K562 (cell line): ENCODE measurements around the gene FEV. TPM values are rescaled to one million over a fixed set of nuclear protein-coding genes. Genes with fewer than 3 reads are reported as not detected.
A peak's percentile ranks its signal among the peaks of the same experiment; 100 is the strongest.

Experiments used
- ATAC-seq: fragments of 200-7000 bp; cut with Tn5 transposase; 3 replicates; pipeline ENCODE4 v1.9.1; 2020; ENCODE audit warnings: moderate library complexity
- BruUV-seq: library from RNA; stranded (reverse); fragments of 400-500 nt; replicated peaks from 2 replicates; lab custom pipeline; 2021; lab: Mats Ljungman, UMichigan
- CTCF ChIA-PET: fragments of 300-600 bp; formaldehyde crosslinking; extraction: SDS; loops from one replicate; lab custom pipeline; 2021; ENCODE audit warnings: low intra/inter-chr PET ratio; lab: Yijun Ruan, JAX
- POLR2A ChIA-PET: fragments of 300-600, 350-650 bp; sonication (Branson Sonifier 250); formaldehyde crosslinking; extraction: SDS; loops from one replicate; lab custom pipeline; 2021; ENCODE audit warnings: antibody characterized with exemption, inconsistent platforms; lab: Yijun Ruan, JAX
- DNase-seq, 4 experiments: peaks; one replicate each; pipeline versions ENCODE4 v3.0.0 to v3.0.0-alpha.2; 2011 to 2018; ENCODE audit warnings: low spot score in 3 of 4, mixed read lengths in 3 of 4; ENCODE audit errors: extremely low read depth in 1 of 4
- FAIRE-seq: peaks from 2 replicates; lab custom pipeline; 2011; peaks lifted over from hg19 to GRCh38; lab: Jason Lieb, UNC
- H2AFZ ChIP-seq: 2 replicates; pipeline ENCODE4 v1.6.0; 2011; ENCODE audit warnings: low read depth, low read length, control low read depth, inconsistent platforms
- H3K27ac ChIP-seq: fragments of 200-600 bp; 3 replicates; pipeline ENCODE4 v1.8.0; 2011; ENCODE audit warnings: low read depth, mild to moderate bottlenecking, control low read depth, inconsistent platforms, low read length, moderate library complexity, mixed read lengths; ENCODE audit errors: extremely low read depth
- H3K27me3 ChIP-seq, 2 experiments: fragments of 300-600 bp in 1 of 2; 2 replicates in 1 of 2; 3 replicates in 1 of 2; pipeline versions ENCODE4 v1.6.0 to v1.8.0; 2011; ENCODE audit warnings: inconsistent platforms in 2 of 2, low read length in 2 of 2, mild to moderate bottlenecking in 1 of 2, mixed read lengths in 1 of 2, moderate library complexity in 1 of 2; ENCODE audit not compliant: control insufficient read depth in 2 of 2, insufficient read depth in 2 of 2
- H3K36me3 ChIP-seq: fragments of 300-600 bp; 3 replicates; pipeline ENCODE4 v1.8.0; 2011; ENCODE audit warnings: mild to moderate bottlenecking, low read length, inconsistent platforms; ENCODE audit not compliant: control insufficient read depth, insufficient read depth
- H3K4me1 ChIP-seq, 2 experiments: fragments of 200-600 bp in 1 of 2; replicated peaks in 1 of 2; 2 replicates in 1 of 2; 3 replicates in 1 of 2; pipeline versions ENCODE4 v1.5.1 to v1.8.0; 2011; ENCODE audit warnings: inconsistent platforms in 2 of 2, low read length in 2 of 2, mild to moderate bottlenecking in 1 of 2, mixed read lengths in 1 of 2, moderate library complexity in 1 of 2; ENCODE audit not compliant: control insufficient read depth in 2 of 2, insufficient read depth in 2 of 2
- H3K4me2 ChIP-seq: 2 replicates; pipeline ENCODE4 v1.6.1; 2011; ENCODE audit warnings: low read length, control low read depth, inconsistent platforms, mixed read lengths; ENCODE audit not compliant: insufficient read depth
- H3K4me3 ChIP-seq: fragments of 200-600 bp; sonication (generic), shearing (Covaris generic); 2 replicates; pipeline ENCODE4 v1.5.1; 2016; ENCODE audit warnings: control low read depth, inconsistent platforms
- H3K79me2 ChIP-seq: fragments of 200-600 bp; 3 replicates; pipeline ENCODE4 v1.8.0; 2011; ENCODE audit warnings: low read length, inconsistent platforms; ENCODE audit not compliant: control insufficient read depth, insufficient read depth
- H3K9ac ChIP-seq, 2 experiments: 2 replicates each; pipeline versions ENCODE4 v1.6.0 to v1.6.1; 2011; ENCODE audit warnings: low read depth in 2 of 2, low read length in 2 of 2, control low read depth in 1 of 2, inconsistent platforms in 1 of 2, mild to moderate bottlenecking in 1 of 2, mixed read lengths in 1 of 2; ENCODE audit not compliant: insufficient read depth in 1 of 2
- H3K9me1 ChIP-seq: one replicate; pipeline ENCODE4 v1.6.0; 2011; ENCODE audit warnings: inconsistent platforms, mild to moderate bottlenecking, low read length, moderate library complexity; ENCODE audit not compliant: control insufficient read depth, insufficient read depth
- H3K9me3 ChIP-seq: replicated peaks from 2 replicates; pipeline ENCODE4 v1.5.1; 2011; ENCODE audit warnings: low read depth, low read length, inconsistent platforms; ENCODE audit not compliant: control insufficient read depth, insufficient read depth
- H4K20me1 ChIP-seq: replicated peaks from 2 replicates; pipeline ENCODE4 v1.6.1; 2011; ENCODE audit warnings: low read length, inconsistent platforms, mixed read lengths; ENCODE audit not compliant: control insufficient read depth, insufficient read depth
- ARID3B ChIP-seq: fragments of 250-450 bp; sonication (Bioruptor Pico); IDR thresholded peaks from 2 replicates; pipeline ENCODE4 v1.4.0; 2020; ENCODE audit warnings: borderline replicate concordance
- FOXJ3 ChIP-seq: sonication (generic); formaldehyde crosslinking; IDR thresholded peaks from 2 replicates; pipeline ENCODE4 v1.4.0; 2020; ENCODE audit warnings: mild to moderate bottlenecking, missing genetic modification reagents
- FOXK2 ChIP-seq, 2 experiments: fragments of 450-650 bp; IDR thresholded peaks in 1 of 2; conservative IDR thresholded peaks in 1 of 2; 2 replicates each; pipeline ENCODE4 v1.6.1; 2016; ENCODE audit warnings: low read depth in 2 of 2, mild to moderate bottlenecking in 1 of 2
- KLF10 ChIP-seq: fragments of 250-450 bp; sonication (Bioruptor Pico); IDR thresholded peaks from 2 replicates; pipeline ENCODE4 v1.6.1; 2021; ENCODE audit warnings: matching md5 sums
- POLR2A ChIP-seq: fragments of 450-650 bp; conservative IDR thresholded peaks from 2 replicates; pipeline ENCODE4 v1.6.1; 2016
- REST ChIP-seq, 2 experiments: fragments of 450-650 bp; formaldehyde crosslinking in 1 of 2; IDR thresholded peaks; 2 replicates each; pipeline versions ENCODE4 v1.4.0 to v1.6.1; 2014 to 2020; ENCODE audit warnings: mild to moderate bottlenecking in 2 of 2, borderline replicate concordance in 1 of 2, low read depth in 1 of 2
- TBL1XR1 ChIP-seq, 2 experiments: IDR thresholded peaks; 2 replicates each; pipeline ENCODE4 v1.6.1; 2012; ENCODE audit warnings: improper control_type of control experiment in 2 of 2, low read length in 2 of 2, mild to moderate bottlenecking in 1 of 2
- ZNF174 ChIP-seq: fragments of 250-450 bp; sonication (Bioruptor Pico); IDR thresholded peaks from 2 replicates; pipeline ENCODE4 v1.4.0; 2020; ENCODE audit warnings: mild to moderate bottlenecking
- ZNF197 ChIP-seq: fragments of 200-800 bp; sonication (Bioruptor generic); IDR thresholded peaks from 2 replicates; pipeline ENCODE4 v1.6.1; 2016; ENCODE audit warnings: low read depth, missing genetic modification characterization, missing compliant biosample characterization
- ZNF316 ChIP-seq: fragments of 450-650 bp; IDR thresholded peaks from 2 replicates; pipeline ENCODE4 v1.6.1; 2016
- WGBS: fragments of 100-300 bp; shearing (Covaris generic); methylation state at CpG from one replicate; pipeline ENCODE4 v1.1.6; 2016; ENCODE audit warnings: low coverage, mixed read lengths; ENCODE audit not compliant: insufficient coverage; ENCODE audit errors: missing lambda C conversion rate; 5-methylcytosine and 5-hydroxymethylcytosine counted together
- in situ Hi-C: fragments of 300-500 bp; cut with MboI; formaldehyde crosslinking; loops from 4 replicates; pipeline ENCODE4 v1.15.0; 2018; ENCODE audit warnings: inconsistent platforms, mixed read lengths
- intact Hi-C: fragments of 100-400 bp; cut with micrococcal nuclease; formaldehyde crosslinking; loops from 2 replicates; pipeline ENCODE4 v1.14.2; 2022
- polyA plus RNA-seq, 8 experiments: library from polyadenylated mRNA; depleted of rRNA in 4 of 8; stranded (reverse) in 5 of 8; unstranded in 3 of 8; fragments of >200 nt; fragmentation: Nextera tagmentation in 2 of 8; fragmentation: Illumina TruSeq in 1 of 8; extraction: Ambion mirVana in 2 of 8; extraction: Trizol in 1 of 8; gene quantifications; 2 replicates each; pipeline versions ENCODE4 v1.2.1 to v1.2.3, GENCODE V29; 2011 to 2014; ENCODE audit warnings: inconsistent platforms in 1 of 8, missing spikeins in 1 of 8
- total RNA-seq, 7 experiments: library from RNA; depleted of rRNA in 6 of 7; stranded (reverse); fragments of >200 nt in 6 of 7; fragmentation: Illumina TruSeq in 2 of 7; extraction: Trizol in 2 of 7; gene quantifications; 2 replicates each; pipeline versions ENCODE4 v1.2.1 to v1.2.3, GENCODE V29; 2011 to 2021; ENCODE audit warnings: low replicate concordance in 1 of 7

FEV gene
- total and polyA plus RNA-seq, 9 of the 15 experiments (the other 6 are each of a cell fraction or from before 2014, with no cell fraction given), result 0.08 to 1.6 (median 0.62) TPM; not detected in 1

GRCh38 chr2:218993345-218994315 lies 8.6 kb upstream of the FEV start, which contains the start of gene CRYBA2:
Gene CRYBA2, minus strand, starts transcription at chr2:218993422. Its CDS starts 246 bp downstream, at chr2:218993176.
- no peak within 1 kb of the TSS for H3K27ac ChIP-seq
- H4K20me1 ChIP-seq, result no peaks in the 10 kb centered on the region
- no TSS peak for BruUV-seq
- WGBS, result 10% methylated on average over 23 of the region's 88 CpGs
- H3K9me1 ChIP-seq, result no peaks in the 10 kb centered on the region
- H2AFZ ChIP-seq, result peak within 1 kb of the TSS; percentile 66; the same call in 1 of the 2 replicates
- H3K36me3 ChIP-seq, result no peaks in the 10 kb centered on the region
- H3K27me3 ChIP-seq, result peaks cover 0 to 36% of the 10 kb centered on the region in 2 experiments; a peak in 3 of 5 replicates
- ChIA-PET POLR2A (no interaction called here), CTCF (interaction anchor here (1.1 to 1.4 kb wide), 2 partner anchors 15 to 141 kb away, joined by 3 to 6 read pairs; no protein-coding TSS in a partner anchor)
- H3K4me1 ChIP-seq, result peaks cover 5 to 27% of the 10 kb centered on the region in 2 experiments; a peak in 3 of 5 replicates
- H3K9ac ChIP-seq, result peak within 1 kb of the TSS in 1 of 2 experiments; percentile 35; a peak in 2 of 4 replicates
- intact Hi-C loops (loop anchor here (5.0 kb wide), 1 partner anchor 64 kb away; no protein-coding TSS in a partner anchor), in situ Hi-C loops (no loop called here)
- peak within 1 kb of the TSS; percentile 49 for H3K4me2 ChIP-seq
- no peak within 1 kb of the TSS for H3K4me3 ChIP-seq
- H3K9me3 ChIP-seq, result no peaks in the 10 kb centered on the region
- peak; percentile 60 for ATAC-seq
- no peaks in the 10 kb centered on the region for H3K79me2 ChIP-seq
- no peak for FAIRE-seq
- DNase-seq, result peak; percentile 42 to 58 (median 46)
- TF ChIP-seq ZNF197 (CRISPR knock-in tag) (no peak), KLF10 (no peak), TBL1XR1 (IDR thresholded peaks at IDR 0.05; ENCODE audit: low read length in 2 of 2) (no peak), ZNF174 (CRISPR knock-in tag) (no peak), REST (IDR thresholded peaks at IDR 0.05; ENCODE audit: borderline replicate concordance) (peak; percentile 14; the same call in 1 of the 2 replicates), REST (CRISPR knock-in tag; IDR thresholded peaks at IDR 0.05; ENCODE audit: low read depth) (no peak), FOXJ3 (CRISPR knock-in tag) (no peak), ZNF316 (peak; percentile 73), FOXK2 (conservative IDR thresholded peaks at IDR 0.05 in 1 of 2, IDR thresholded peaks at IDR 0.05 in 1 of 2; ENCODE audit: low read depth in 2 of 2) (no peak), POLR2A (no peak), ARID3B (CRISPR knock-in tag) (no peak)
